IMR-90 (cell line): ENCODE results near the gene MYL4. TPM values are rescaled to one million over a fixed set of nuclear protein-coding genes. Genes with fewer than 3 reads are reported as not detected.
"Not testable (repeated sequence)": the region's sequence is repeated elsewhere in the genome, so short reads cannot be mapped to it uniquely, and the experiment has no call there.

ENCODE experiments used
- ATAC-seq: fragments of 200-7000 bp; cut with Tn5 transposase; 2 replicates; pipeline ENCODE4 v1.9.1; 2020; ENCODE audit warnings: low read depth, mild to moderate bottlenecking, moderate library complexity
- BruUV-seq: library from RNA; stranded (reverse); fragments of 400-500 nt; replicated peaks from 2 replicates; lab custom pipeline; 2021; lab: Mats Ljungman, UMichigan
- CTCF ChIA-PET: fragments of 300-600 bp; formaldehyde crosslinking; extraction: SDS; loops from one replicate; lab custom pipeline; 2021; ENCODE audit warnings: antibody characterized with exemption; lab: Yijun Ruan, JAX
- POLR2A ChIA-PET: fragments of 300-600 bp; sonication (Branson Sonifier 250); formaldehyde crosslinking; loops from one replicate; lab custom pipeline; 2022; ENCODE audit warnings: antibody characterized with exemption; ENCODE audit not compliant: unreplicated experiment; lab: Charles Lee
- DNase-seq: peaks from one replicate; pipeline ENCODE4 v3.0.0; 2013
- H2AFZ ChIP-seq: replicated peaks from 2 replicates; pipeline ENCODE3; 2013; ENCODE audit warnings: low read length, mild to moderate bottlenecking; ENCODE audit not compliant: poor library complexity
- H2AK5ac ChIP-seq: 2 replicates; pipeline ENCODE4 v1.6.1; 2013; ENCODE audit warnings: low read depth, low read length, inconsistent platforms
- H2AK9ac ChIP-seq: replicated peaks from 2 replicates; pipeline ENCODE3; 2013; ENCODE audit warnings: mild to moderate bottlenecking, low read depth, low read length, moderate library complexity; ENCODE audit not compliant: poor library complexity
- H2BK120ac ChIP-seq: 2 replicates; pipeline ENCODE4 v1.6.1; 2013; ENCODE audit warnings: low read depth, low read length, inconsistent platforms
- H2BK15ac ChIP-seq: 3 replicates; pipeline ENCODE4 v1.6.1; 2013; ENCODE audit warnings: low read depth, low read length, inconsistent platforms
- H2BK20ac ChIP-seq: 2 replicates; pipeline ENCODE4 v1.6.1; 2013; ENCODE audit warnings: low read depth, mild to moderate bottlenecking, inconsistent platforms, low read length, moderate library complexity
- H2BK5ac ChIP-seq: 2 replicates; pipeline ENCODE4 v1.6.1; 2013; ENCODE audit warnings: mild to moderate bottlenecking, low read depth, low read length, inconsistent platforms; ENCODE audit not compliant: poor library complexity, severe bottlenecking
- H3K14ac ChIP-seq: replicated peaks from 2 replicates; pipeline ENCODE4 v1.6.1; 2013; ENCODE audit warnings: low read depth, low read length, inconsistent platforms
- H3K18ac ChIP-seq: 2 replicates; pipeline ENCODE4 v1.6.1; 2013; ENCODE audit warnings: low read depth, low read length, control low read depth
- H3K23ac ChIP-seq: 2 replicates; pipeline ENCODE4 v1.6.1; 2013; ENCODE audit warnings: low read depth, low read length, inconsistent platforms
- H3K27ac ChIP-seq: 2 replicates; pipeline ENCODE4 v1.5.1; 2013; ENCODE audit warnings: mild to moderate bottlenecking, control low read depth, low read length; ENCODE audit not compliant: insufficient read depth
- H3K27me3 ChIP-seq: 2 replicates; pipeline ENCODE4 v1.6.1; 2013; ENCODE audit warnings: low read length; ENCODE audit not compliant: control insufficient read depth, insufficient read depth
- H3K36me3 ChIP-seq: 2 replicates; pipeline ENCODE4 v1.6.1; 2013; ENCODE audit warnings: low read length, mixed read lengths; ENCODE audit not compliant: control insufficient read depth, insufficient read depth
- H3K4ac ChIP-seq: 2 replicates; pipeline ENCODE4 v1.6.1; 2013; ENCODE audit warnings: low read depth, low read length, inconsistent platforms
- H3K4me1 ChIP-seq: 2 replicates; pipeline ENCODE4 v1.6.1; 2013; ENCODE audit warnings: low read length, mixed read lengths; ENCODE audit not compliant: control insufficient read depth, insufficient read depth
- H3K4me2 ChIP-seq: 2 replicates; pipeline ENCODE4 v1.6.1; 2013; ENCODE audit warnings: low read depth, mild to moderate bottlenecking, control low read depth, low read length, moderate library complexity
- H3K4me3 ChIP-seq: 2 replicates; pipeline ENCODE4 v1.5.1; 2013; ENCODE audit warnings: low read depth, mild to moderate bottlenecking, control low read depth, low read length, moderate library complexity; ENCODE audit not compliant: insufficient read depth
- H3K56ac ChIP-seq: 2 replicates; pipeline ENCODE4 v1.6.1; 2013; ENCODE audit warnings: low read length, inconsistent platforms; ENCODE audit not compliant: insufficient read depth; ENCODE audit errors: extremely low read depth
- H3K79me1 ChIP-seq, 2 experiments: 2 replicates each; pipeline ENCODE4 v1.6.1; 2013; ENCODE audit warnings: low read length in 2 of 2, inconsistent platforms in 1 of 2, low read depth in 1 of 2
- H3K9ac ChIP-seq: 2 replicates; pipeline ENCODE4 v1.6.1; 2013; ENCODE audit warnings: low read depth, low read length, control low read depth
- H3K9me1 ChIP-seq: 2 replicates; pipeline ENCODE4 v1.6.1; 2013; ENCODE audit warnings: low read length, inconsistent platforms; ENCODE audit not compliant: insufficient read depth
- H3K9me3 ChIP-seq: 2 replicates; pipeline ENCODE4 v1.6.1; 2013; ENCODE audit warnings: low read length; ENCODE audit not compliant: control insufficient read depth, insufficient read depth
- H4K20me1 ChIP-seq: 2 replicates; pipeline ENCODE4 v1.6.1; 2013; ENCODE audit warnings: low read length, inconsistent platforms; ENCODE audit not compliant: insufficient read depth
- H4K5ac ChIP-seq: 2 replicates; pipeline ENCODE4 v1.6.1; 2013; ENCODE audit warnings: mild to moderate bottlenecking, low read depth, low read length, control low read depth
- H4K8ac ChIP-seq, 2 experiments: 2 replicates each; pipeline ENCODE4 v1.6.1; 2013; ENCODE audit warnings: low read depth in 2 of 2, low read length in 2 of 2, control low read depth in 1 of 2, inconsistent platforms in 1 of 2
- H4K91ac ChIP-seq: 2 replicates; pipeline ENCODE4 v1.6.1; 2013; ENCODE audit warnings: low read depth, low read length, inconsistent platforms; ENCODE audit not compliant: insufficient read depth
- CHD1 ChIP-seq: IDR thresholded peaks from 2 replicates; pipeline ENCODE4 v1.6.1; 2012; ENCODE audit warnings: low read depth, low read length, improper control_type of control experiment
- FOS ChIP-seq: fragments of 150-350 bp; IDR thresholded peaks from 2 replicates; pipeline ENCODE4 v1.6.1; 2016; ENCODE audit warnings: low read depth, low read length
- POLR2A ChIP-seq: IDR thresholded peaks from 2 replicates; pipeline ENCODE4 v1.6.1; 2012; ENCODE audit warnings: mild to moderate bottlenecking, low read depth, low read length
- RCOR1 ChIP-seq: IDR thresholded peaks from 2 replicates; pipeline ENCODE4 v1.6.1; 2012; ENCODE audit warnings: mild to moderate bottlenecking, low read length, improper control_type of control experiment; ENCODE audit not compliant: insufficient replicate concordance
- WGBS, 2 experiments: methylation state at CpG; one replicate each; pipeline versions ENCODE4 v1.1.5 to v1.1.7; 2013; ENCODE audit warnings: missing lambda C conversion rate in 2 of 2; ENCODE audit not compliant: insufficient read length in 1 of 2; ENCODE audit errors: extremely low coverage in 2 of 2; 5-methylcytosine and 5-hydroxymethylcytosine counted together
- dilution Hi-C: fragments of 300-500 bp; cut with HindIII; formaldehyde crosslinking; loops from one replicate; pipeline ENCODE4 v1.14.3; 2018; ENCODE audit warnings: low sequenced_read_pairs; ENCODE audit not compliant: unreplicated experiment
- in situ Hi-C: fragments of 300-500 bp; cut with MboI; formaldehyde crosslinking; loops from 3 replicates; pipeline ENCODE4 v1.14.3; 2019; ENCODE audit warnings: low sequenced_read_pairs, inconsistent platforms, mixed read lengths
- intact Hi-C: fragments of 100-400 bp; cut with micrococcal nuclease; formaldehyde crosslinking; loops from 2 replicates; pipeline ENCODE4 v1.10.0; 2022
- polyA plus RNA-seq, 3 experiments: library from polyadenylated mRNA; depleted of rRNA; stranded (reverse); fragments of >200 nt; gene quantifications; 2 replicates each; pipeline ENCODE4 v1.2.3, GENCODE V29; 2012; ENCODE audit warnings: low replicate concordance in 1 of 3
- total RNA-seq: library from RNA; depleted of rRNA; stranded (reverse); fragments of >200 nt; gene quantifications from 2 replicates; pipeline ENCODE4 v1.2.3, GENCODE V29; 2012
- TF ChIP-seq, protein P1 (sequence below): conservative IDR thresholded peaks from 2 replicates; pipeline ENCODE4 v1.5.1; 2012; ENCODE audit warnings: mild to moderate bottlenecking, low read depth, low read length, improper control_type of control experiment

The MYL4 gene
- total and polyA plus RNA-seq, 2 of the 4 experiments (the other 2 are of a cell fraction): not detected

DNA sequence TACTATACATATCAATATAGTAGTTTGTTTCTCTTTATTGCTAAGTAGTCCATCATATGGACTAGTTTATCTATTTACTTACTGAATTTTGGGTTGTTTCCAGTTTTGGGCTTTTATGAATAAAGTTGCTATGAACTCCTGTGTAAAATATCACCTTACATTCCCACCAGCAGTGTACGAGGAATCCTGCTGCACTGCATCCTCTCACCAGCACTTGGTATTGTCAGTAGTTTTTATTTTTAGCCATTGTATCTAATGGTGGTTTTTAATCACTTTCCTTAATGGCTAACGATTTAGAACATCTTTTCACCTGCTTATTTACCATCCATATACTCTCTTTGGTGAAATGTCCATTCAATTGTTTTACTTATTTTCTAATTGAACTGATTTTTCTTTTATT lies 44.0 kb upstream of the MYL4 start:
- H3K9ac ChIP-seq: no peak overlapping the region
- BruUV-seq: no TSS peak
- H2BK20ac ChIP-seq: no peak overlapping the region
- no peak overlapping the region for H2AK5ac ChIP-seq
- H4K91ac ChIP-seq: no peak overlapping the region
- H2AFZ ChIP-seq: no peak overlapping the region
- H2BK120ac ChIP-seq: no peak overlapping the region
- H3K9me1 ChIP-seq: peaks cover 4% of the 10 kb centered on the region; the same call in 1 of the 2 replicates
- peaks cover 31% of the 10 kb centered on the region for H3K36me3 ChIP-seq
- H2BK15ac ChIP-seq: no peak overlapping the region
- CTCF ChIA-PET: no interaction called here
- no peak overlapping the region for H3K56ac ChIP-seq
- intact Hi-C loops (no loop called here), in situ Hi-C loops (loop anchor here (25.0 kb wide), 1 partner anchor 447 kb away; no protein-coding TSS in a partner anchor), dilution Hi-C loops (no loop called here)
- H3K23ac ChIP-seq: no peak overlapping the region
- H4K20me1 ChIP-seq: peaks cover 4% of the 10 kb centered on the region; the same call in 1 of the 2 replicates
- no peak for ATAC-seq
- no peak overlapping the region for H2AK9ac ChIP-seq
- no peak overlapping the region for H3K4ac ChIP-seq
- H3K18ac ChIP-seq: no peak overlapping the region
- no peak overlapping the region for H3K4me3 ChIP-seq
- H3K79me1 ChIP-seq: peaks cover 24 to 34% of the 10 kb centered on the region in 2 experiments
- H3K27me3 ChIP-seq: no peaks in the 10 kb centered on the region
- H3K4me2 ChIP-seq: no peak overlapping the region
- H3K14ac ChIP-seq: no peak overlapping the region
- no peak overlapping the region for H2BK5ac ChIP-seq
- POLR2A ChIA-PET: no interaction called here
- H4K8ac ChIP-seq: no peak overlapping the region
- H3K4me1 ChIP-seq: no peaks in the 10 kb centered on the region
- no peak for TF ChIP-seq CHD1
- no peak for TF ChIP-seq RCOR1
- TF ChIP-seq, protein P1, sequence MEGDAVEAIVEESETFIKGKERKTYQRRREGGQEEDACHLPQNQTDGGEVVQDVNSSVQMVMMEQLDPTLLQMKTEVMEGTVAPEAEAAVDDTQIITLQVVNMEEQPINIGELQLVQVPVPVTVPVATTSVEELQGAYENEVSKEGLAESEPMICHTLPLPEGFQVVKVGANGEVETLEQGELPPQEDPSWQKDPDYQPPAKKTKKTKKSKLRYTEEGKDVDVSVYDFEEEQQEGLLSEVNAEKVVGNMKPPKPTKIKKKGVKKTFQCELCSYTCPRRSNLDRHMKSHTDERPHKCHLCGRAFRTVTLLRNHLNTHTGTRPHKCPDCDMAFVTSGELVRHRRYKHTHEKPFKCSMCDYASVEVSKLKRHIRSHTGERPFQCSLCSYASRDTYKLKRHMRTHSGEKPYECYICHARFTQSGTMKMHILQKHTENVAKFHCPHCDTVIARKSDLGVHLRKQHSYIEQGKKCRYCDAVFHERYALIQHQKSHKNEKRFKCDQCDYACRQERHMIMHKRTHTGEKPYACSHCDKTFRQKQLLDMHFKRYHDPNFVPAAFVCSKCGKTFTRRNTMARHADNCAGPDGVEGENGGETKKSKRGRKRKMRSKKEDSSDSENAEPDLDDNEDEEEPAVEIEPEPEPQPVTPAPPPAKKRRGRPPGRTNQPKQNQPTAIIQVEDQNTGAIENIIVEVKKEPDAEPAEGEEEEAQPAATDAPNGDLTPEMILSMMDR: no peak
- TF ChIP-seq POLR2A: no peak
- TF ChIP-seq FOS: no peak
- no peak for DNase-seq
- WGBS, 2 experiments: no CpG with 5 or more reads among the region's 2 CpGs
- H3K27ac ChIP-seq: no peak overlapping the region
- no peak overlapping the region for H4K5ac ChIP-seq
- no peaks in the 10 kb centered on the region for H3K9me3 ChIP-seq

DNA sequence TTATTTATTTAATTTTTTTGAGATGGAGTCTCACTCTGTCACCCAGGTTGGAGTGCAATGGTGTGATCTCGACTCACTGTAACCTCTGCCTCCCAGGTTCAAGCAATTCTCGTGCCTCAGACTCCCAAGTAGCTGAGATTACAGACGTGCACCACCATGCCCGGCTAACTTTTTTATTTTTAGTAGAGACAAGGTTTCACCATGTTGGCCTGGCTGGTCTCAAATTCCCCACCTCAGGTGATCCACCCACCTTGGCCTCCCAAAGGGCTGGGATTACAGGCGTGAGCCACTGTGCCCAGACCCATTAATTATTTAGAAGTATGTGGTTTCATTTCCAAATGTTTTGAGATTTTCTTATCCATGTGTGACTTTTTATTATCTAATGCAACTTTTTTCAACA lies 42.3 kb upstream of the MYL4 start:
- H3K4me3 ChIP-seq, H3K9me3 ChIP-seq, H3K23ac ChIP-seq, H3K4me1 ChIP-seq, H3K14ac ChIP-seq, H2BK5ac ChIP-seq, dilution Hi-C loops, ATAC-seq, H3K56ac ChIP-seq, H2AK9ac ChIP-seq, POLR2A ChIA-PET, CTCF ChIA-PET, intact Hi-C loops, H3K9me1 ChIP-seq, H2AK5ac ChIP-seq, H3K4ac ChIP-seq, H2AFZ ChIP-seq, H2BK120ac ChIP-seq, H4K91ac ChIP-seq, H2BK15ac ChIP-seq, H3K9ac ChIP-seq, H3K18ac ChIP-seq, BruUV-seq, H2BK20ac ChIP-seq, H3K27me3 ChIP-seq, H4K5ac ChIP-seq, H4K8ac ChIP-seq, DNase-seq, H3K27ac ChIP-seq, H3K4me2 ChIP-seq: not testable (repeated sequence)
- in situ Hi-C loops: loop anchor here (25.0 kb wide), 1 partner anchor 445 kb away; no protein-coding TSS in a partner anchor
- Histone ChIP-seq H3K79me1 (peaks cover 21 to 34% of the 10 kb centered on the region in 2 experiments), H4K20me1 (peaks cover 12% of the 10 kb centered on the region; the same call in 1 of the 2 replicates), H3K36me3 (peaks cover 26% of the 10 kb centered on the region)
- WGBS, 2 experiments: 100% methylated on average over 2 of the region's 5 CpGs; no CpG with 5 or more reads in 1 of the 2 experiments
